Lower leg skin (tissue), 3 donors: ENCODE results near the gene FYB2.

Experiments used
- POLR2A ChIP-seq, 2 donors: fragments of 450-650 bp; IDR thresholded peaks; one replicate each; pipeline ENCODE4 v1.6.1; 2016 to 2017; ENCODE audit warnings: antibody characterized with exemption in 2 of 2, mild to moderate bottlenecking in 1 of 2, moderate library complexity in 1 of 2
- TF ChIP-seq, protein P1 (sequence below), 3 donors: fragments of 450-650 bp; IDR thresholded peaks; one replicate each; pipeline ENCODE4 v1.5.1; 2016; ENCODE audit warnings: antibody characterized with exemption in 3 of 3, mild to moderate bottlenecking in 3 of 3, moderate library complexity in 2 of 3

DNA sequence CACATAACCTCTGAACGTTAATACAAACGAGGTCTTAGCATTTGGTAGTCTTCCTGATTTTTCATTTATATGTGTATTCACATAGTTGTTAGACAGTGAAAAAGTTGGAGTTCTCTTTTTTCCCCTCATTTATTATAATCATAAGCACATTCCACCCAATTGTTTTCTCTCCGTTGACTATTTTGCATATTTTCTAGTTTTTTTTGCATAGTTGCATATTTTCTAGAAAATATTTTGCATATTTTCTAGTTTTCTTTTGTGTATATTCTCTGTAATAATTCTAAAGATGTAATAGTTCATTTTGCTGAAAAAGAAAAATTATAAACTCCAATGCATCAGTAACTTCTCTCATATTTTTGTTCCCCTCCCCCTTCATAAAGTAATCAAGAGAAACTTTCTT lies 47.5 kb downstream of the FYB2 start:
- TF ChIP-seq, protein P1, sequence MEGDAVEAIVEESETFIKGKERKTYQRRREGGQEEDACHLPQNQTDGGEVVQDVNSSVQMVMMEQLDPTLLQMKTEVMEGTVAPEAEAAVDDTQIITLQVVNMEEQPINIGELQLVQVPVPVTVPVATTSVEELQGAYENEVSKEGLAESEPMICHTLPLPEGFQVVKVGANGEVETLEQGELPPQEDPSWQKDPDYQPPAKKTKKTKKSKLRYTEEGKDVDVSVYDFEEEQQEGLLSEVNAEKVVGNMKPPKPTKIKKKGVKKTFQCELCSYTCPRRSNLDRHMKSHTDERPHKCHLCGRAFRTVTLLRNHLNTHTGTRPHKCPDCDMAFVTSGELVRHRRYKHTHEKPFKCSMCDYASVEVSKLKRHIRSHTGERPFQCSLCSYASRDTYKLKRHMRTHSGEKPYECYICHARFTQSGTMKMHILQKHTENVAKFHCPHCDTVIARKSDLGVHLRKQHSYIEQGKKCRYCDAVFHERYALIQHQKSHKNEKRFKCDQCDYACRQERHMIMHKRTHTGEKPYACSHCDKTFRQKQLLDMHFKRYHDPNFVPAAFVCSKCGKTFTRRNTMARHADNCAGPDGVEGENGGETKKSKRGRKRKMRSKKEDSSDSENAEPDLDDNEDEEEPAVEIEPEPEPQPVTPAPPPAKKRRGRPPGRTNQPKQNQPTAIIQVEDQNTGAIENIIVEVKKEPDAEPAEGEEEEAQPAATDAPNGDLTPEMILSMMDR (IDR thresholded peaks at IDR 0.05) = no peak
- no peak for TF ChIP-seq POLR2A (IDR thresholded peaks at IDR 0.05)
